ENCODE results near the gene NEK11.

DNA sequence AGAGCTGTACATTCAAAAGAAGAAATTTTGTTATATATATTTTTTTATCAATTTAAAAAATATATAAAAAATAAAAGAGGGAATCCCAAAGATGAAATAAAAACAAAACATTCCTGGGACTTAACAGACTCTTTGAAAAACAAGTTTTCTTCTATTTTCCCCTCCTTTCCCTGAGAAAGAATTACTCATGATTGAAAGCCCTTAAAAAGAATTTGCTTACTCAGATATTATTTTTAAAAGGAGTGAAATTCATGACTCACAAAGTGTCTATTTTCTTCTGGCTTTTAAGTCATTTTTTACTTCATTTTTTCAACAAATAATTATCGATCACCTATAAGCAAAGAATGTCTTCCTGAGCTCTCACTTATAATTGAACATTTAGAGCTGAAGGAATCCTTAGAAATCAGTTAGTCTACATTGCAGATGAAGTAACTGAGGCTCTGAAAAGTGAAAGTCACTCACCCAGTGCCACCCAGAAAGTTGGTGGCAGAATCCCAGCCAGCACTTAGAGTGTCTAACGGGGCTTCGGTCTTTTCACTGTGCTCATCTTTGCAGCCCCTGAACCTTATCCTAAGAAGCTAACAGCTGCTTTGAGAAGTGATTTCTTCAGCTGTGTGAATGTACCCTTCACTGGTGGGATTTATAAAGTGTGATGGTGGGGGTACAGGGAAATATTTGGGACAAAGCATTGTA, 312.4 kb downstream of the NEK11 start:
- TF ChIP-seq, protein P1, sequence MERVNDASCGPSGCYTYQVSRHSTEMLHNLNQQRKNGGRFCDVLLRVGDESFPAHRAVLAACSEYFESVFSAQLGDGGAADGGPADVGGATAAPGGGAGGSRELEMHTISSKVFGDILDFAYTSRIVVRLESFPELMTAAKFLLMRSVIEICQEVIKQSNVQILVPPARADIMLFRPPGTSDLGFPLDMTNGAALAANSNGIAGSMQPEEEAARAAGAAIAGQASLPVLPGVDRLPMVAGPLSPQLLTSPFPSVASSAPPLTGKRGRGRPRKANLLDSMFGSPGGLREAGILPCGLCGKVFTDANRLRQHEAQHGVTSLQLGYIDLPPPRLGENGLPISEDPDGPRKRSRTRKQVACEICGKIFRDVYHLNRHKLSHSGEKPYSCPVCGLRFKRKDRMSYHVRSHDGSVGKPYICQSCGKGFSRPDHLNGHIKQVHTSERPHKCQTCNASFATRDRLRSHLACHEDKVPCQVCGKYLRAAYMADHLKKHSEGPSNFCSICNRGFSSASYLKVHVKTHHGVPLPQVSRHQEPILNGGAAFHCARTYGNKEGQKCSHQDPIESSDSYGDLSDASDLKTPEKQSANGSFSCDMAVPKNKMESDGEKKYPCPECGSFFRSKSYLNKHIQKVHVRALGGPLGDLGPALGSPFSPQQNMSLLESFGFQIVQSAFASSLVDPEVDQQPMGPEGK (CRISPR knock-in tag; IDR thresholded peaks at IDR 0.05; ENCODE audit: borderline replicate concordance): no peak
- TF ChIP-seq, protein P2, sequence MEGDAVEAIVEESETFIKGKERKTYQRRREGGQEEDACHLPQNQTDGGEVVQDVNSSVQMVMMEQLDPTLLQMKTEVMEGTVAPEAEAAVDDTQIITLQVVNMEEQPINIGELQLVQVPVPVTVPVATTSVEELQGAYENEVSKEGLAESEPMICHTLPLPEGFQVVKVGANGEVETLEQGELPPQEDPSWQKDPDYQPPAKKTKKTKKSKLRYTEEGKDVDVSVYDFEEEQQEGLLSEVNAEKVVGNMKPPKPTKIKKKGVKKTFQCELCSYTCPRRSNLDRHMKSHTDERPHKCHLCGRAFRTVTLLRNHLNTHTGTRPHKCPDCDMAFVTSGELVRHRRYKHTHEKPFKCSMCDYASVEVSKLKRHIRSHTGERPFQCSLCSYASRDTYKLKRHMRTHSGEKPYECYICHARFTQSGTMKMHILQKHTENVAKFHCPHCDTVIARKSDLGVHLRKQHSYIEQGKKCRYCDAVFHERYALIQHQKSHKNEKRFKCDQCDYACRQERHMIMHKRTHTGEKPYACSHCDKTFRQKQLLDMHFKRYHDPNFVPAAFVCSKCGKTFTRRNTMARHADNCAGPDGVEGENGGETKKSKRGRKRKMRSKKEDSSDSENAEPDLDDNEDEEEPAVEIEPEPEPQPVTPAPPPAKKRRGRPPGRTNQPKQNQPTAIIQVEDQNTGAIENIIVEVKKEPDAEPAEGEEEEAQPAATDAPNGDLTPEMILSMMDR (IDR thresholded peaks at IDR 0.05 in 2 of 3, conservative IDR thresholded peaks at IDR 0.05 in 1 of 3; ENCODE audit: insufficient read depth in 2 of 3, low read depth in 1 of 3, low read length in 3 of 3): no peak
- TF ChIP-seq NCOR1 (IDR thresholded peaks at IDR 0.05): no peak
